ENCODE results near the gene TICRR.

DNA sequence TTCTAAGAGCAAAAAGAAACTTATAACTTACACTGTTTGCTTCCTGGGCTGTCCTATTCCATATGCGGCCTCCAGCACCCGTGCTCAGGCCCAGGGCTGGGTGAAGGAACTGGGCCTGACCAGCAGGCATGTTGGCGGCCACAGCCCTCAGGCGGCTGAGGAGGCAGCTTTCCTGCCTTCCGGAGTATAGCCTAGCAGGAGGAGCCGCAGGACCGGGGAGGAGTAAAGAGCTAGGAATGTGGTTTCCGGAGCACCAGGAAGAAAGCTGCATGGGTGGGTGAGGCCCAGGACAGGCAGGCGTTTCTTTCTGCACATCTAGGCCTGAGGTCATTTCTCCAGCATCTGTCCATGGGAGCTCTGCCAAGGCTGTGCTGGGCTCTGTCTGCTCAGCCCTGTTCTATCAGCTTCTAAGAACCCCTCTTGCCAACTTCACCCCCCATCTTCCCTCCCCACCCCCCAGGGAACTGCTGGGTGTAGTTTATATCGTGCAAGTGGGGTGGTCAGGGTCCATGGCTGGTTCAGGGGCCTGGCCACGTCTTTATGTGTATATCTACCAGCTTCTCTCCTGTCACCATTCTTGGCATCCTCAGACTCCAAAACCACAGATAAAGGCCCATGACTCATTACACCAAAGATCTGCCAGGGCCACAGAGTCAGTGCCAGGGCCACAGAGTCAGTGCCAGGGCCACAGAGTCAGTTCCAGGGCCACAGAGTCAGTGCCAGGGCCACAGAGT is 87.8 kb downstream of the TICRR start:
- TF ChIP-seq CTBP1 (IDR thresholded peaks at IDR 0.05; ENCODE audit: borderline replicate concordance): no peak
- no peak for TF ChIP-seq ELF4 (IDR thresholded peaks at IDR 0.05)
- TF ChIP-seq SP1 (IDR thresholded peaks at IDR 0.05): no peak
- TF ChIP-seq FOXK2 (IDR thresholded peaks at IDR 0.05): no peak
- TF ChIP-seq FOXA1 (IDR thresholded peaks at IDR 0.05): no peak
- TF ChIP-seq, protein P1, sequence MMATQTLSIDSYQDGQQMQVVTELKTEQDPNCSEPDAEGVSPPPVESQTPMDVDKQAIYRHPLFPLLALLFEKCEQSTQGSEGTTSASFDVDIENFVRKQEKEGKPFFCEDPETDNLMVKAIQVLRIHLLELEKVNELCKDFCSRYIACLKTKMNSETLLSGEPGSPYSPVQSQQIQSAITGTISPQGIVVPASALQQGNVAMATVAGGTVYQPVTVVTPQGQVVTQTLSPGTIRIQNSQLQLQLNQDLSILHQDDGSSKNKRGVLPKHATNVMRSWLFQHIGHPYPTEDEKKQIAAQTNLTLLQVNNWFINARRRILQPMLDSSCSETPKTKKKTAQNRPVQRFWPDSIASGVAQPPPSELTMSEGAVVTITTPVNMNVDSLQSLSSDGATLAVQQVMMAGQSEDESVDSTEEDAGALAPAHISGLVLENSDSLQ (IDR thresholded peaks at IDR 0.05): no peak
- TF ChIP-seq SUZ12 (IDR thresholded peaks at IDR 0.05): no peak
- no peak for TF ChIP-seq ARNT (IDR thresholded peaks at IDR 0.05)
- no peak for TF ChIP-seq TARDBP (IDR thresholded peaks at IDR 0.05)
